ENCODE data around the gene PHF2.

The PHF2 gene

DNA sequence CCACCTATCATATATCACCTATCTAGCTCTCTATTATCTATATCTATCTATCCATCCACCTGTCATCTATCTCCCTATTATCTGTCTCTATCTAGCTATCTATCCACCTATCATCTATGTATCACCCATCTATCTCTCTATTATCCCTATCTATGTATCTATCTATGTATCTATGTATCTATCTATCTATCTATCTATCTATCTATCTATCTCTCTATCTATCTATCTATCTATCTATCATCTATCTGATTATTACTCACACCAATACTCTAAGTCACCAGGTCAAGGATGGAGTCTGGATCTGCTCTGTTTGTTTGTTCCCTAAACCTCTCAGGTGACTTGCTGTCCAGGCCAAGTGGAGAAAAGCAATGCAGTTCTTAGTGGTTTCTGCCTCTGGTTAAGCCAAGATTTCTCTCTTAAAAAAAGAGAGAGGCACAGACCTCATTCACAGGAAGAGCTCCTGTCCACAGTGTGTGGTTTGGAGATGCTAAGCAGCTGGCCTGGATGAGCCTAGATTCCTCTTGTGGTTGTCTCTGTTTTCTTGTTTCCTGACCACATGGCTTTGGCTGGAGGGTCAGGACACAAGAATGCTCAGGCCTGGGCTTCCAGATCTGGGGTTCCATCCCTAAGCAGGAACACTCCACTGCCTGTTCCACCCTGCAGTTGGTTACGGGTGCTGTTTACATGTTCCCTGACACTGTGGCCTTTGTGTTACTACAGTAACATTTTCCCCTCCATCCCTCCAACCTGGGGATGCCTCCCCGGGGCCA, 133.4 kb downstream of the PHF2 start:
- no peaks in the 10 kb centered on the region for H3K36me3 Mint-ChIP-seq
- no peak for DNase-seq
- no peaks in the 10 kb centered on the region for H3K4me1 Mint-ChIP-seq

DNA sequence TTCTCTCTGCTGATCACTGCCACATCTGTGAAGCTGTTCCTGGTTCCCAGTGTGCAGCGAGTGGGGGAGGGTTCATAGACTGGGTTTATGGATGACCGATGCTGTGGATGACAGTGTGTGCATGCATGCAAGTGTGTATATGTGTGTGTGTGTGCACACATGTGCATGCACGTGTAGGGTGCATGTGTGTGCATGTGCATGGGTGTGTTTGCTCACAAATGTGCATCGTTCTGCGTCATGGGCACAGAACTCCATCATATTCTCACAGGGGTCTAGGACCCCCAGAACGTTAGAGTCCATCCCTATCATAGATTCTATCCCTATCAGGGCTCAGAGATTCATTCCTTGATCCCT, 134.0 kb downstream of the PHF2 start:
- no peaks in the 10 kb centered on the region for H3K4me1 Mint-ChIP-seq
- no peak overlapping the region for H3K4me3 Mint-ChIP-seq
- ATAC-seq (replicated peaks) (no peak), DNase-seq (no peak)
- H3K27ac Mint-ChIP-seq = no peak overlapping the region
- H3K36me3 Mint-ChIP-seq = no peaks in the 10 kb centered on the region
- H3K27me3 Mint-ChIP-seq = peaks cover 23 to 33% of the 10 kb centered on the region in 2 donors
- H3K9me3 Mint-ChIP-seq = peaks cover 4 to 10% of the 10 kb centered on the region in 2 donors

More for the DNA sequence above, 133.4 kb downstream of the PHF2 start:
- H3K27ac Mint-ChIP-seq = no peak overlapping the region
- peaks cover 0 to 10% of the 10 kb centered on the region in 2 donors for H3K9me3 Mint-ChIP-seq
- peaks cover 18 to 27% of the 10 kb centered on the region in 2 donors for H3K27me3 Mint-ChIP-seq
- no peak for ATAC-seq (replicated peaks)
- H3K4me3 Mint-ChIP-seq = no peak overlapping the region

DNA sequence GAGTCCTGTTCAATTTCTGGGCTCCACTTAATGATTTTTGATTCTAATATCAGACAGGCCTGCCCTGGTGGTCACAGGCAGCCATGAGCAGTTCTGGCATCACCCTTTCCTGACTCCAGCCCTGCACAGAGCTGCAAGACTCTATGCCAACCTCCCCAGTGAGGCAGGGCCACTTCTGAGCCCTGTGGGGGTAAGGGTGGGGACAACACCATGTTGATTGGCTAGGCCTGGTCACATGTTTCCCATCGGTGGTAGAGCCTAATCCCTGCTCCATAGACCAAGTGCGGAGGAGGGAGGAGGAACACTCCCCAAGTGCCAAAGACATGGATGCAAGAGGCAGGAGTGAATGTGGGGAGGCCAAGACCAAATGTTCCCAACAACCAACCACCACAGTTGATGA, 134.6 kb downstream of the PHF2 start:
- no peak for DNase-seq
- H3K27ac Mint-ChIP-seq = no peak overlapping the region
- H3K4me3 Mint-ChIP-seq = no peak overlapping the region
- peaks cover 0 to under 1% of the 10 kb centered on the region in 2 donors for H3K36me3 Mint-ChIP-seq
- peaks cover 5% of the 10 kb centered on the region in 2 donors for H3K9me3 Mint-ChIP-seq
- no peak for ATAC-seq (replicated peaks)
- H3K27me3 Mint-ChIP-seq = peaks cover 23 to 28% of the 10 kb centered on the region in 2 donors
- no peaks in the 10 kb centered on the region for H3K4me1 Mint-ChIP-seq

DNA sequence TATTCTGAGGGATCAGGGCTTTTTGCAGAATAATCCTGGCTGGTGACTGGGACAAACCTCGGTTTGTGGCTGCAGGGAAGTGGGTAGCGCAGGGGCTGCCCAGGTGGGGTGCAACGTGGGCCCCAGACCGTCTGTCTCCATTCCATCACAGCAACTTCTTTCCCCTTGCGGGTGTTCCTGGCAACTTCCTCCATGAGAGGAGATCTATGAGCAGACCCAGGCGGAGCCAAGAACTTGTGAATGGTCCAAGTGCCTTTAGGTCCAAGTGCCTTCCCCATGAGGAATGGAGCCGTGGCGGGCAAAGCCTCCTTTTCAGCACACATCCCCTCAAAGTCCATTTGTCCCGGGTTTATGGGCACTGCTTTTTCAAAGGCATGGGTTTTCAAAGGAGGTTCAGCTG, 136.5 kb downstream of the PHF2 start:
- peaks cover 12 to 15% of the 10 kb centered on the region in 2 donors for H3K9me3 Mint-ChIP-seq
- no peak overlapping the region for H3K4me3 Mint-ChIP-seq
- H3K36me3 Mint-ChIP-seq = peaks cover 2 to 7% of the 10 kb centered on the region in 2 donors
- no peak for DNase-seq
- H3K27me3 Mint-ChIP-seq = peaks cover 18 to 31% of the 10 kb centered on the region in 2 donors
- H3K4me1 Mint-ChIP-seq = no peaks in the 10 kb centered on the region
- no peak overlapping the region for H3K27ac Mint-ChIP-seq
- no peak for ATAC-seq (replicated peaks)

DNA sequence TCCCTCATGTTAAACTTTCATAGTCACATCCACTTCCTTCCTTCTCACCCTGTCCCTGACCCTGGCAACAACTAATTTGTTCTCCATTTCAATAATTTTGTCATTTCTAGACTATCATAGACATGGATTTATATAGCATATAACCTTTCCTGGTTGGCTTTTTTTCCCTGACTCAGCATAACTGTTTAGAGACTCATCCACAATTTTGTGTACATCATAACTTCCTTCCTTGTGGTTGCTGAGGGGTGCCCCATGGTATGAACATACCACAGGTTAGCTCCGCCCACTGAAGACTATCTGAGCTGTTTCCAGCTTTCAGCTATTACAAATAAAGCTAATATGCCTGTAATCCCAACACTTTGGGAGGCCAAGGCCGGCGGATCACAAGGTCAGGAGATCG, 137.3 kb downstream of the PHF2 start:
- peaks cover 12 to 15% of the 10 kb centered on the region in 2 donors for H3K9me3 Mint-ChIP-seq
- peaks cover 18 to 31% of the 10 kb centered on the region in 2 donors for H3K27me3 Mint-ChIP-seq
- no peak for ATAC-seq (replicated peaks)
- H3K4me1 Mint-ChIP-seq = no peaks in the 10 kb centered on the region
- H3K4me3 Mint-ChIP-seq = no peak overlapping the region
- peaks cover 2 to 7% of the 10 kb centered on the region in 2 donors for H3K36me3 Mint-ChIP-seq
- H3K27ac Mint-ChIP-seq = no peak overlapping the region
- DNase-seq = no peak

DNA sequence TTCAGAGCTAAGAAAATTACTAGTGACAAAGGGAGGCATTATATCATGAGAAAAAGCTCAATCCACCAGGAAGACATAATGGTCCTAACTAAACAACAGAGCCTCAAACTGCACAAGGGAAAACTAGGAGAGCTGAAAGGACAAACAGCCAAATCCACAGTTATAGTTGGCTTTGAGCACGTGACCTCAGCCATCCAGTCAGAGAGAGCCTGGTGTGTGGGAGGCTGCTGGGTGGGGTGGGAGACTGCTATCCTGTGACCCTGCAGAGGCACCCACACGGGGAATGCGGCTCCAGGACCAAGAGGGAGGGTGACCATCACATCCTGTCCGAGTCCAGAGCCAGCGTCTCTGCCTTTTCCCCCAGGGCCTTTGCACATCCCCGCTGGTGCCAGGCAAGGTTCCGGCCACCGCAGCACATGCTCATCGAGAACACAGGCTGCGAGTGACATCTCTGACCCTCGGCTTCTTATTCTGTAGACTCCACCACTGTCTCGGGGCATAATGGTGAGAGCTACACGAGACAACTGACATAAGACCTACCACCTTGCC, 145.1 kb downstream of the PHF2 start:
- Mint-ChIP-seq H3K9me3 (peaks cover 6 to 15% of the 10 kb centered on the region in 2 donors), H3K36me3 (peaks cover 0 to 2% of the 10 kb centered on the region in 2 donors), H3K27me3 (peaks cover 13 to 14% of the 10 kb centered on the region in 2 donors), H3K27ac (no peak overlapping the region), H3K4me3 (no peak overlapping the region), H3K4me1 (no peaks in the 10 kb centered on the region)
- ATAC-seq (replicated peaks) (no peak), DNase-seq (no peak)

DNA sequence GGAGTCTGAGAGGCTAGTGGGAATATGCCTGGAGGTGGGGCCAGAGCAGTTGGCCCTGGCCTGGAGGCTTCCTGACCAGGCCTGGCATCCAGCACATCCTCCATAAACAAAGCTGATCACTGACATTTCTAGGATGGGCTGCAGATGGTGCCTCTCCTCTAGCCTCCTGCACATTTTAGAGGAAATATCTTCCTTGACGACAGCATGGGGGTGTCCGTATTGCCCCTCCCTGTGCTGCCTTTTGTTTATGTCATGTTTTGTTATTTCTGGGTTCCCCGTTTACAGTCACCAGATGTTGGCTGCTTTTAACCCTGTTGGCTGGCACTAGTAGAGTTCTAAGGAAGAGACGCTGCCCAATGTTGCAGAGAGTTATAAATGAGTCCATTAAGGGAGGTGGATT, 148.5 kb downstream of the PHF2 start:
- no peaks in the 10 kb centered on the region for H3K4me1 Mint-ChIP-seq
- H3K27me3 Mint-ChIP-seq = peaks cover 22 to 27% of the 10 kb centered on the region in 2 donors

DNA sequence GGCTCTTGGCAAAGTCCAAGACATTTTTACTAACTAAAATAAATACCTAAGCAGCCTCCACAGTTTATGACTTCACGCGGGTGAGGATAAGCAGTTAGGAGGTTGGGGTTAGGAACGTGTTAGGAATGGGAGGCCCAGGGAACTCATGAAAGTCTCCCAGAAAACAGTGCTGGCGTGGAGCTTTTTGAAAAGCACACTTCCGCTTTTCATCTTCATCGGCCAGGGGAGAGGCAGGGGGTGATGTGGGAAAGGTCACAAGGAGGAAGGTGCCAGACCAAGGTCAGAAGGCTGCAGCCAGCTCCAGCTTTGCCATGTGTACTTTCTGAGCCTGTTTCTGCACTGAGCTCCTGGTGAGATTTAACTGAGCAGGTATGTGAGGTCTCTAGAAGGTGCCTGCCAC, 149.0 kb downstream of the PHF2 start:
- Mint-ChIP-seq H3K4me3 (no peak overlapping the region), H3K36me3 (no peaks in the 10 kb centered on the region), H3K4me1 (no peaks in the 10 kb centered on the region), H3K27ac (no peak overlapping the region), H3K27me3 (peaks cover 24 to 26% of the 10 kb centered on the region in 2 donors), H3K9me3 (peaks cover 3 to 9% of the 10 kb centered on the region in 2 donors)
- no peak for ATAC-seq (replicated peaks)
- DNase-seq = no peak

More for the DNA sequence above, 148.5 kb downstream of the PHF2 start:
- no peaks in the 10 kb centered on the region for H3K36me3 Mint-ChIP-seq
- H3K4me3 Mint-ChIP-seq = no peak overlapping the region
- H3K9me3 Mint-ChIP-seq = peaks cover 3 to 9% of the 10 kb centered on the region in 2 donors
- no peak for ATAC-seq (replicated peaks)
- no peak for DNase-seq
- no peak overlapping the region for H3K27ac Mint-ChIP-seq

DNA sequence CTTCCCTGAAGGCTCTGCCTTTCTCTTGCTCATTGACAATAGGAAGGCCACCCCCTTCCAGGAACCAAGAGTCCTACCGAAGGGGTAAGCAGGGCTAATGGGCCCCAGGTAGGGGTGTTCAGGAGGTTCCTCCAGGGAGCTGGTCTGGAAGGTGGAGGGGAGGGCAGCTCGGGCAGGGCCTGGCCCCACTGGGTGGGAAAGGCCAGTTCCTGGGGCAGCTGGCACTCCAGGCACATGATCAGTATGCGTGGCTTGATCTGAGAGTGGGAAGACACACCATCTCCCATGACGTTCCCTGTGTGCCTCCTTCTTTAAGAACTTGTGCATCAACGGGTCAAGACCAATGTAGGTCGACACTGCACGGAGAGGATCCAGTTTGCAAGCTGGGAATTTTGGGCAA, 149.8 kb downstream of the PHF2 start:
- H3K27ac Mint-ChIP-seq = no peak overlapping the region
- H3K4me1 Mint-ChIP-seq = no peaks in the 10 kb centered on the region
- ATAC-seq (replicated peaks) (no peak), DNase-seq (no peak)
- peaks cover 4 to 9% of the 10 kb centered on the region in 2 donors for H3K9me3 Mint-ChIP-seq
- H3K4me3 Mint-ChIP-seq = no peak overlapping the region
- H3K36me3 Mint-ChIP-seq = no peaks in the 10 kb centered on the region
- H3K27me3 Mint-ChIP-seq = peaks cover 27 to 32% of the 10 kb centered on the region in 2 donors

Data from stimulated activated naive B cell treated with anti-CD40 and anti-IgM and Interleukin-4, amounts not matched to agents 10 μg/mL and 1 μg/mL and 100 μg/mL, for 72 hours (primary cell).